A549 (cell line): ENCODE measurements around the gene METTL27. TPM values are rescaled to one million over a fixed set of nuclear protein-coding genes. Genes with fewer than 3 reads are reported as not detected.
"Not testable (repeated sequence)": the region's sequence is repeated elsewhere in the genome, so short reads cannot be mapped to it uniquely, and the experiment has no call there.

Experiments
- ATAC-seq, 2 experiments: fragments of 200-7000 bp in 1 of 2; fragments of >200 bp in 1 of 2; cut with Nextera tagmentation in 1 of 2; cut with Tn5 transposase in 1 of 2; 3 replicates each; pipeline versions ENCODE4 v1.8.0 to v1.9.1; 2018 to 2020; ENCODE audit warnings: mild to moderate bottlenecking in 1 of 2, moderate library complexity in 1 of 2
- CTCF ChIA-PET: fragments of 300-600 bp; sonication (Branson Sonifier 250); formaldehyde crosslinking; extraction: SDS; loops from one replicate; lab custom pipeline; 2021; ENCODE audit warnings: antibody characterized with exemption, inconsistent platforms; lab: Yijun Ruan, JAX
- POLR2A ChIA-PET: fragments of 350-600 bp; formaldehyde crosslinking; extraction: SDS; loops from one replicate; lab custom pipeline; 2021; ENCODE audit warnings: antibody characterized with exemption, inconsistent platforms; lab: Yijun Ruan, JAX
- DNase-seq, 2 experiments: peaks; one replicate each; pipeline versions ENCODE4 v3.0.0 to v3.0.0-alpha.2; 2011 to 2016; ENCODE audit warnings: low read depth in 1 of 2, low spot score in 1 of 2
- FAIRE-seq: peaks from 2 replicates; lab custom pipeline; 2011; peaks lifted over from hg19 to GRCh38; lab: Jason Lieb, UNC
- H3K27ac ChIP-seq, 2 experiments: fragments of >200 bp; sonication (Bioruptor Twin); formaldehyde crosslinking; 3 replicates each; pipeline ENCODE4 v1.5.1; 2016 to 2017
- H3K4me1 ChIP-seq: fragments of >200 bp; sonication (Bioruptor Twin); formaldehyde crosslinking; 3 replicates; pipeline ENCODE4 v1.6.1; 2016
- H3K4me2 ChIP-seq: fragments of >200 bp; sonication (Bioruptor Twin); formaldehyde crosslinking; 3 replicates; pipeline ENCODE4 v1.6.1; 2016
- H3K4me3 ChIP-seq: fragments of >200 bp; sonication (Bioruptor Twin); formaldehyde crosslinking; 3 replicates; pipeline ENCODE4 v1.5.1; 2016
- H3K9me3 ChIP-seq: fragments of >200 bp; sonication (Bioruptor Twin); formaldehyde crosslinking; 3 replicates; pipeline ENCODE4 v1.6.1; 2016
- ATOH8 ChIP-seq: fragments of 250-450 bp; sonication (Bioruptor Pico); IDR thresholded peaks from 2 replicates; pipeline ENCODE4 v1.5.0; 2020; ENCODE audit warnings: low read depth, mild to moderate bottlenecking, moderate library complexity
- BCL3 ChIP-seq: fragments of >200 bp; sonication (Bioruptor Twin); formaldehyde crosslinking; IDR thresholded peaks from 3 replicates; pipeline ENCODE4 v1.6.1; 2016
- CBX2 ChIP-seq: fragments of 200-600 bp; sonication (generic); IDR thresholded peaks from 2 replicates; pipeline ENCODE4 v1.6.1; 2016; ENCODE audit warnings: low read depth, mild to moderate bottlenecking, borderline replicate concordance
- CBX8 ChIP-seq: fragments of 200-600 bp; sonication (generic); IDR thresholded peaks from 2 replicates; pipeline ENCODE4 v1.6.1; 2016
- CTCF ChIP-seq: fragments of >200 bp; sonication (Bioruptor Twin); formaldehyde crosslinking; IDR thresholded peaks from 3 replicates; pipeline ENCODE4 v1.5.1; 2016
- E2F6 ChIP-seq: IDR thresholded peaks from 2 replicates; pipeline ENCODE4 v1.6.1; 2012; ENCODE audit warnings: low read depth, borderline replicate concordance
- FOSB ChIP-seq: fragments of 250-450 bp; sonication (Bioruptor Pico); IDR thresholded peaks from 2 replicates; pipeline ENCODE4 v1.5.0; 2020; ENCODE audit warnings: mild to moderate bottlenecking, moderate library complexity
- HOXA7 ChIP-seq: fragments of 250-450 bp; sonication (Bioruptor Pico); IDR thresholded peaks from 2 replicates; pipeline ENCODE4 v1.5.0; 2020; ENCODE audit warnings: mild to moderate bottlenecking, moderate library complexity
- HOXB5 ChIP-seq: fragments of 250-450 bp; sonication (Bioruptor Pico); IDR thresholded peaks from 2 replicates; pipeline ENCODE4 v1.5.0; 2020; ENCODE audit warnings: mild to moderate bottlenecking, moderate library complexity
- JUN ChIP-seq, 2 experiments: fragments of >200 bp; sonication (Bioruptor Twin); formaldehyde crosslinking; IDR thresholded peaks; 2 replicates in 1 of 2; 3 replicates in 1 of 2; pipeline ENCODE4 v1.6.1; 2016 to 2017
- JUNB ChIP-seq: fragments of >200 bp; sonication (Bioruptor Twin); formaldehyde crosslinking; IDR thresholded peaks from 2 replicates; pipeline ENCODE4 v1.6.1; 2016
- MAFK ChIP-seq: fragments of 450-650 bp; IDR thresholded peaks from 2 replicates; pipeline ENCODE4 v1.6.1; 2014; ENCODE audit not compliant: partially characterized antibody
- MAZ ChIP-seq: fragments of 150-350 bp; IDR thresholded peaks from 2 replicates; pipeline ENCODE4 v1.6.1; 2014; ENCODE audit warnings: antibody characterized with exemption, low read depth, low read length, borderline replicate concordance
- MYC ChIP-seq: IDR thresholded peaks from 2 replicates; pipeline ENCODE4 v1.6.1; 2012; ENCODE audit warnings: mild to moderate bottlenecking, inconsistent platforms, low read length, improper control_type of control experiment, borderline replicate concordance
- NPAS2 ChIP-seq: fragments of 250-450 bp; sonication (Bioruptor Pico); IDR thresholded peaks from 2 replicates; pipeline ENCODE4 v1.8.0; 2022; ENCODE audit warnings: mild to moderate bottlenecking, moderate library complexity, borderline replicate concordance
- PBX3 ChIP-seq: IDR thresholded peaks from 2 replicates; pipeline ENCODE4 v1.6.1; 2012
- POLR2AphosphoS2 ChIP-seq: conservative IDR thresholded peaks from 2 replicates; pipeline ENCODE4 v1.6.1; 2012; ENCODE audit warnings: low read length, improper control_type of control experiment, inconsistent platforms
- RAD21 ChIP-seq, 2 experiments: fragments of >200 bp in 1 of 2; sonication (Bioruptor Twin) in 1 of 2; formaldehyde crosslinking in 1 of 2; IDR thresholded peaks in 1 of 2; conservative IDR thresholded peaks in 1 of 2; 2 replicates in 1 of 2; 3 replicates in 1 of 2; pipeline ENCODE4 v1.6.1; 2012 to 2018; ENCODE audit warnings: inconsistent platforms in 1 of 2
- RCOR1 ChIP-seq: fragments of 150-350 bp; IDR thresholded peaks from 2 replicates; pipeline ENCODE4 v1.6.1; 2014; ENCODE audit warnings: antibody characterized with exemption, low read length, low read depth
- TP53 ChIP-seq: fragments of 250-450 bp; sonication (Bioruptor Pico); IDR thresholded peaks from 2 replicates; pipeline ENCODE4 v1.5.0; 2021; ENCODE audit warnings: mild to moderate bottlenecking, moderate library complexity
- ZFP36 ChIP-seq: fragments of 450-650 bp; IDR thresholded peaks from 2 replicates; pipeline ENCODE4 v1.6.1; 2014; ENCODE audit warnings: borderline replicate concordance; ENCODE audit not compliant: partially characterized antibody
- ZNF302 ChIP-seq: fragments of 250-450 bp; sonication (Bioruptor Pico); IDR thresholded peaks from 2 replicates; pipeline ENCODE4 v1.9.0; 2021; ENCODE audit warnings: inconsistent platforms, mild to moderate bottlenecking, moderate library complexity
- WGBS: methylation state at CpG from one replicate; pipeline ENCODE4 v1.1.6; 2017; ENCODE audit errors: missing lambda C conversion rate; 5-methylcytosine and 5-hydroxymethylcytosine counted together
- polyA plus RNA-seq, 4 experiments: library from polyadenylated mRNA; depleted of rRNA in 3 of 4; stranded (reverse); fragments of >200 nt; fragmentation: RNase III in 1 of 4; extraction: RNeasy Plus Mini Kit Qiagen cat#74134 plus additional on column Dnase treatment in 1 of 4; gene quantifications; 2 replicates in 3 of 4; 3 replicates in 1 of 4; pipeline ENCODE4 v1.2.3, GENCODE V29; 2011 to 2017

Gene METTL27
- polyA plus RNA-seq, 2 of the 4 experiments (the other 2 are of a cell fraction) = 4.1 to 4.9 TPM

GRCh38 chr7:73885433-73885974 lies 43.2 kb upstream of the METTL27 start:
- POLR2A ChIA-PET = no interaction called here
- FAIRE-seq (no peak), DNase-seq (no peak), ATAC-seq (no peak)
- Histone ChIP-seq H3K4me3 (no peak overlapping the region), H3K27ac (no peak overlapping the region), H3K4me2 (no peak overlapping the region), H3K9me3 (no peaks in the 10 kb centered on the region), H3K4me1 (peaks cover 8% of the 10 kb centered on the region; the same call in 2 of the 3 replicates)
- TF ChIP-seq NPAS2 (CRISPR knock-in tag) (no peak), CBX2 (no peak), JUN (IDR thresholded peaks at IDR 0.05) (no peak), TP53 (no peak), RCOR1 (no peak), CBX8 (no peak), BCL3 (no peak), FOSB (CRISPR knock-in tag) (no peak)
- WGBS = 84% methylated on average over 3 of the region's 3 CpGs
- CTCF ChIA-PET = interaction anchor here (0.6 to 3.4 kb wide), 5 partner anchors 21 to 141 kb away, joined by 3 to 13 read pairs (median 3); no protein-coding TSS in a partner anchor

- H3K4me2 ChIP-seq, POLR2A ChIA-PET, ATAC-seq, H3K4me3 ChIP-seq, H3K27ac ChIP-seq, FAIRE-seq, DNase-seq, H3K9me3 ChIP-seq: not testable (repeated sequence)
- peaks cover 13% of the 10 kb centered on the region for H3K4me1 ChIP-seq
- CTCF ChIA-PET = interaction anchor here (0.6 to 3.4 kb wide), 3 partner anchors 28 to 142 kb away, joined by 3 to 13 read pairs (median 4); no protein-coding TSS in a partner anchor
- 60% methylated on average over 3 of the region's 3 CpGs for WGBS
Measured at GRCh38 chr7:73884867-73885422, 42.6 kb upstream of the METTL27 start.

GRCh38 chr7:73882047-73882402 lies 39.7 kb upstream of the METTL27 start:
- no peak overlapping the region for H3K4me3 ChIP-seq
- H3K27ac ChIP-seq = no peak overlapping the region
- H3K4me1 ChIP-seq = peaks cover 17% of the 10 kb centered on the region
- no peaks in the 10 kb centered on the region for H3K9me3 ChIP-seq
- ChIA-PET POLR2A (no interaction called here), CTCF (interaction anchor here (0.8 to 4.3 kb wide), 6 partner anchors 10 to 145 kb away, joined by 3 to 25 read pairs (median 4); partner anchors contain the start of gene ELN)
- 85% methylated on average over 3 of the region's 3 CpGs for WGBS
- DNase-seq (no peak), ATAC-seq (no peak), FAIRE-seq (no peak)
- TF ChIP-seq E2F6 = no peak
- TF ChIP-seq HOXA7 (CRISPR knock-in tag) = no peak
- TF ChIP-seq NPAS2 (CRISPR knock-in tag) = no peak
- no peak for TF ChIP-seq ZNF302 (CRISPR knock-in tag)
- TF ChIP-seq MYC = no peak
- TF ChIP-seq HOXB5 (CRISPR knock-in tag) = no peak
- no peak for TF ChIP-seq JUNB
- TF ChIP-seq PBX3 = no peak
- no peak for TF ChIP-seq ZFP36
- TF ChIP-seq RAD21 (conservative IDR thresholded peaks at IDR 0.05 in 1 of 2, IDR thresholded peaks at IDR 0.05 in 1 of 2) = no peak
- TF ChIP-seq MAZ = no peak
- no peak for TF ChIP-seq CBX8
- no peak for TF ChIP-seq ATOH8 (CRISPR knock-in tag)
- no peak for TF ChIP-seq MAFK
- TF ChIP-seq POLR2AphosphoS2 = no peak
- TF ChIP-seq CTCF = no peak
- H3K4me2 ChIP-seq = no peak overlapping the region
